H1 (cell line): ENCODE data around the gene PPP1R1C. TPM values are rescaled to one million over a fixed set of nuclear protein-coding genes. Genes with fewer than 3 reads are reported as not detected.

Source experiments
- CBX8 ChIP-seq: fragments of 300-800, 300-1000 bp; sonication (generic); IDR thresholded peaks from 2 replicates; pipeline ENCODE4 v1.7.1; 2016; ENCODE audit warnings: low read depth, low read length, borderline replicate concordance
- EGR1 ChIP-seq: IDR thresholded peaks from 2 replicates; pipeline ENCODE4 v1.6.1; 2011; ENCODE audit warnings: low read depth, low read length, borderline replicate concordance
- EZH2 ChIP-seq: fragments of 200-600 bp; sonication (generic); IDR thresholded peaks from 2 replicates; pipeline ENCODE4 v1.7.1; 2012; ENCODE audit warnings: low read depth, mild to moderate bottlenecking, moderate library complexity, low read length, inconsistent platforms; ENCODE audit not compliant: severe bottlenecking
- TCF12 ChIP-seq: IDR thresholded peaks from 2 replicates; pipeline ENCODE4 v1.6.1; 2011; ENCODE audit warnings: low read depth, mild to moderate bottlenecking, low read length
- polyA plus RNA-seq, 7 experiments: library from polyadenylated mRNA; depleted of rRNA in 3 of 7; stranded (reverse) in 5 of 7; unstranded in 2 of 7; fragments of >200 nt in 5 of 7; fragments of 200-250 nt in 2 of 7; gene quantifications; 1 replicate in 5 of 7; 2 replicates in 1 of 7; 4 replicates in 1 of 7; pipeline versions ENCODE4 v1.2.1 to v1.2.3, GENCODE V29; 2011 to 2013; ENCODE audit warnings: missing spikeins in 2 of 7, mixed read lengths in 2 of 7
- total RNA-seq: library from RNA; stranded (reverse); fragmentation: NEBNext Ultra II Directional; extraction: Animal tissue kit (Norgen Biotek cat#: 25700); gene quantifications from 2 replicates; pipeline ENCODE4 v1.2.1, GENCODE V29; 2021
- TF ChIP-seq, protein P1 (sequence below): fragments of 300-600 bp; sonication (generic); IDR thresholded peaks from 2 replicates; pipeline ENCODE4 v1.7.1; 2012; ENCODE audit warnings: low read length, moderate library complexity, mild to moderate bottlenecking, inconsistent platforms; ENCODE audit not compliant: insufficient replicate concordance

Gene PPP1R1C
- total and polyA plus RNA-seq, 2 of the 8 experiments (the other 6 are each of a cell fraction or from before 2014, with no cell fraction given), result 1.3 to 5.3 TPM

- TF ChIP-seq, protein P1, sequence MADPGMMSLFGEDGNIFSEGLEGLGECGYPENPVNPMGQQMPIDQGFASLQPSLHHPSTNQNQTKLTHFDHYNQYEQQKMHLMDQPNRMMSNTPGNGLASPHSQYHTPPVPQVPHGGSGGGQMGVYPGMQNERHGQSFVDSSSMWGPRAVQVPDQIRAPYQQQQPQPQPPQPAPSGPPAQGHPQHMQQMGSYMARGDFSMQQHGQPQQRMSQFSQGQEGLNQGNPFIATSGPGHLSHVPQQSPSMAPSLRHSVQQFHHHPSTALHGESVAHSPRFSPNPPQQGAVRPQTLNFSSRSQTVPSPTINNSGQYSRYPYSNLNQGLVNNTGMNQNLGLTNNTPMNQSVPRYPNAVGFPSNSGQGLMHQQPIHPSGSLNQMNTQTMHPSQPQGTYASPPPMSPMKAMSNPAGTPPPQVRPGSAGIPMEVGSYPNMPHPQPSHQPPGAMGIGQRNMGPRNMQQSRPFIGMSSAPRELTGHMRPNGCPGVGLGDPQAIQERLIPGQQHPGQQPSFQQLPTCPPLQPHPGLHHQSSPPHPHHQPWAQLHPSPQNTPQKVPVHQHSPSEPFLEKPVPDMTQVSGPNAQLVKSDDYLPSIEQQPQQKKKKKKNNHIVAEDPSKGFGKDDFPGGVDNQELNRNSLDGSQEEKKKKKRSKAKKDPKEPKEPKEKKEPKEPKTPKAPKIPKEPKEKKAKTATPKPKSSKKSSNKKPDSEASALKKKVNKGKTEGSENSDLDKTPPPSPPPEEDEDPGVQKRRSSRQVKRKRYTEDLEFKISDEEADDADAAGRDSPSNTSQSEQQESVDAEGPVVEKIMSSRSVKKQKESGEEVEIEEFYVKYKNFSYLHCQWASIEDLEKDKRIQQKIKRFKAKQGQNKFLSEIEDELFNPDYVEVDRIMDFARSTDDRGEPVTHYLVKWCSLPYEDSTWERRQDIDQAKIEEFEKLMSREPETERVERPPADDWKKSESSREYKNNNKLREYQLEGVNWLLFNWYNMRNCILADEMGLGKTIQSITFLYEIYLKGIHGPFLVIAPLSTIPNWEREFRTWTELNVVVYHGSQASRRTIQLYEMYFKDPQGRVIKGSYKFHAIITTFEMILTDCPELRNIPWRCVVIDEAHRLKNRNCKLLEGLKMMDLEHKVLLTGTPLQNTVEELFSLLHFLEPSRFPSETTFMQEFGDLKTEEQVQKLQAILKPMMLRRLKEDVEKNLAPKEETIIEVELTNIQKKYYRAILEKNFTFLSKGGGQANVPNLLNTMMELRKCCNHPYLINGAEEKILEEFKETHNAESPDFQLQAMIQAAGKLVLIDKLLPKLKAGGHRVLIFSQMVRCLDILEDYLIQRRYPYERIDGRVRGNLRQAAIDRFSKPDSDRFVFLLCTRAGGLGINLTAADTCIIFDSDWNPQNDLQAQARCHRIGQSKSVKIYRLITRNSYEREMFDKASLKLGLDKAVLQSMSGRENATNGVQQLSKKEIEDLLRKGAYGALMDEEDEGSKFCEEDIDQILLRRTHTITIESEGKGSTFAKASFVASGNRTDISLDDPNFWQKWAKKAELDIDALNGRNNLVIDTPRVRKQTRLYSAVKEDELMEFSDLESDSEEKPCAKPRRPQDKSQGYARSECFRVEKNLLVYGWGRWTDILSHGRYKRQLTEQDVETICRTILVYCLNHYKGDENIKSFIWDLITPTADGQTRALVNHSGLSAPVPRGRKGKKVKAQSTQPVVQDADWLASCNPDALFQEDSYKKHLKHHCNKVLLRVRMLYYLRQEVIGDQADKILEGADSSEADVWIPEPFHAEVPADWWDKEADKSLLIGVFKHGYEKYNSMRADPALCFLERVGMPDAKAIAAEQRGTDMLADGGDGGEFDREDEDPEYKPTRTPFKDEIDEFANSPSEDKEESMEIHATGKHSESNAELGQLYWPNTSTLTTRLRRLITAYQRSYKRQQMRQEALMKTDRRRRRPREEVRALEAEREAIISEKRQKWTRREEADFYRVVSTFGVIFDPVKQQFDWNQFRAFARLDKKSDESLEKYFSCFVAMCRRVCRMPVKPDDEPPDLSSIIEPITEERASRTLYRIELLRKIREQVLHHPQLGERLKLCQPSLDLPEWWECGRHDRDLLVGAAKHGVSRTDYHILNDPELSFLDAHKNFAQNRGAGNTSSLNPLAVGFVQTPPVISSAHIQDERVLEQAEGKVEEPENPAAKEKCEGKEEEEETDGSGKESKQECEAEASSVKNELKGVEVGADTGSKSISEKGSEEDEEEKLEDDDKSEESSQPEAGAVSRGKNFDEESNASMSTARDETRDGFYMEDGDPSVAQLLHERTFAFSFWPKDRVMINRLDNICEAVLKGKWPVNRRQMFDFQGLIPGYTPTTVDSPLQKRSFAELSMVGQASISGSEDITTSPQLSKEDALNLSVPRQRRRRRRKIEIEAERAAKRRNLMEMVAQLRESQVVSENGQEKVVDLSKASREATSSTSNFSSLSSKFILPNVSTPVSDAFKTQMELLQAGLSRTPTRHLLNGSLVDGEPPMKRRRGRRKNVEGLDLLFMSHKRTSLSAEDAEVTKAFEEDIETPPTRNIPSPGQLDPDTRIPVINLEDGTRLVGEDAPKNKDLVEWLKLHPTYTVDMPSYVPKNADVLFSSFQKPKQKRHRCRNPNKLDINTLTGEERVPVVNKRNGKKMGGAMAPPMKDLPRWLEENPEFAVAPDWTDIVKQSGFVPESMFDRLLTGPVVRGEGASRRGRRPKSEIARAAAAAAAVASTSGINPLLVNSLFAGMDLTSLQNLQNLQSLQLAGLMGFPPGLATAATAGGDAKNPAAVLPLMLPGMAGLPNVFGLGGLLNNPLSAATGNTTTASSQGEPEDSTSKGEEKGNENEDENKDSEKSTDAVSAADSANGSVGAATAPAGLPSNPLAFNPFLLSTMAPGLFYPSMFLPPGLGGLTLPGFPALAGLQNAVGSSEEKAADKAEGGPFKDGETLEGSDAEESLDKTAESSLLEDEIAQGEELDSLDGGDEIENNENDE, result no peak
- TF ChIP-seq CBX8 (no peak), EGR1 (no peak), TCF12 (no peak), EZH2 (no peak)
Measured at GRCh38 chr2:182078988-182079602, 93.4 kb downstream of the PPP1R1C start (continued).
